IMR-90 (cell line): Measurements from ENCODE around the gene BTLA.

ENCODE experiments used
- CHD1 ChIP-seq: IDR thresholded peaks from 2 replicates; pipeline ENCODE4 v1.6.1; 2012; ENCODE audit warnings: low read depth, low read length, improper control_type of control experiment
- TF ChIP-seq, protein P1 (sequence below): fragments of 150-350 bp; IDR thresholded peaks from 2 replicates; pipeline ENCODE4 v1.6.1; 2017; ENCODE audit warnings: mild to moderate bottlenecking, antibody characterized with exemption, low read length, low read depth

DNA sequence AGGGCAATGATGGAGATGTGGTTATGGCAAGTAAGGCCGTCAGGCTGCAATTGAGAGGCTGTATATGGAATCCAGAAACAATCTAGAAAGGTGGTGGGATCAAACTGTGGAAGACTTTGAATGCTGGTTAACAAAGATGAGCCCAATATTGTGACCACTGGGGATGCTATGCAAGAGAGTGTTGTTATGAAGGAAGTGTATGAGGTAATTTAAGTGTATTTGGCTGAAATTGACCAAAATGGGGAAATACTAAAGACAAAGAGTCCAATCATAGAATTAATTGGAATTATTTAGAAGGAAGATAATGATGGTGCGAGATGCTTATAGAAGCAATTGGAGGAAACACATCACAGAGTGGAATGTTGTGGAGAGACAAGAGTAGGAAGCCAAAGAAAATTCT lies 24.5 kb downstream of the BTLA start:
- TF ChIP-seq CHD1, result no peak
- TF ChIP-seq, protein P1, sequence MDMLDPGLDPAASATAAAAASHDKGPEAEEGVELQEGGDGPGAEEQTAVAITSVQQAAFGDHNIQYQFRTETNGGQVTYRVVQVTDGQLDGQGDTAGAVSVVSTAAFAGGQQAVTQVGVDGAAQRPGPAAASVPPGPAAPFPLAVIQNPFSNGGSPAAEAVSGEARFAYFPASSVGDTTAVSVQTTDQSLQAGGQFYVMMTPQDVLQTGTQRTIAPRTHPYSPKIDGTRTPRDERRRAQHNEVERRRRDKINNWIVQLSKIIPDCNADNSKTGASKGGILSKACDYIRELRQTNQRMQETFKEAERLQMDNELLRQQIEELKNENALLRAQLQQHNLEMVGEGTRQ, result no peak
